GM18520 (cell line): ENCODE data around the gene SLC1A1.

Experiments
- ATAC-seq: cut with Tn5 transposase; IDR thresholded peaks from one replicate; pipeline ENCODE4 v1.9.1; 2021; ENCODE audit not compliant: unreplicated experiment

Gene SLC1A1

GRCh38 chr9:4489919-4490704, at the start of gene SLC1A1:
TSS of gene SLC1A1 (plus strand) at chr9:4490468. CDS start at chr9:4490680, 212 bp downstream.
- peak; percentile 67 for ATAC-seq

GRCh38 chr9:4442806-4443205, 47.5 kb upstream of the SLC1A1 start:
- ATAC-seq = no peak

DNA sequence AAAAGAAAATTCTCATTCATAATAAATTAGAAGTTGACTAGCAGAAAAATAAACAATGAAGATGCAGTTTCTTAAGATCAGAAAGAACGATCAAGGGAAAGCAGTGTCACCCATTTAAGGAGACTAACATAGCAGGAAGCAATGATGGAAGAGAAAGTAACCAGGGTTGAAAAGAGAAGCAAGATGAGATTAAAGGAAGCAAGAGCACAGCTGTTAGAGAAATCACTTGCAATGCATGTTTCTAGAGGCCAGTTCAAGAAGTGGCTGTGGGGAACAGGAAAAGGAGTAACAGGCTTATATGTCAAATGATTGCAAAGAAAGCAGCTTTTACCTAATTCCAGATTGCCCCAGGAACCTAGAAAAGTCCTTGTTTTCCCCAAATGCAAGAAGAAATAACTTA, 46.8 kb upstream of the SLC1A1 start:
- ATAC-seq = no peak

- no peak for ATAC-seq
These were observed 28.8 kb upstream of the SLC1A1 start for GRCh38 chr9:4461437-4461836.

GRCh38 chr9:4463824-4464223, 26.4 kb upstream of the SLC1A1 start:
- no peak for ATAC-seq

GRCh38 chr9:4464911-4465513, 25.3 kb upstream of the SLC1A1 start:
- ATAC-seq = peak; percentile 96

DNA sequence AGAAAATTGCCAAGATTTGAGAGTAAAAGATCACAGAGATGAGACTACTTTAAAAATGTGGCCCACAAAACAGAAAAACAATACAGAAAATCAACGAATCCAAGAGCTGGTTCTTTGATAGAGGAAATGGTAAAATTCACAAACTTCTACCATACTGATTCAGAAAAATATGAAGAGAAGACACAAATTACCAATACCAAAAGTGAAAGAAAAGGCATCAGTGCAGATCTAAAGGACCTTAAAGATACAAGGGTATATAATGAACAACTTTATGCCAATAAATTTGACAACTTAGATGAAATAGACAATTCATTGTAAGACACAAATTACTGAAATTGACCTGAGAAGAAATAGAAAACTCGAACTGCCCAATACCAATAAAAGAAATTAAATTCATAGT, 24.4 kb upstream of the SLC1A1 start:
- no peak for ATAC-seq

GRCh38 chr9:4475301-4475700, 15.0 kb upstream of the SLC1A1 start:
- ATAC-seq = no peak

GRCh38 chr9:4486176-4486575, 4.1 kb upstream of the SLC1A1 start:
- no peak for ATAC-seq

DNA sequence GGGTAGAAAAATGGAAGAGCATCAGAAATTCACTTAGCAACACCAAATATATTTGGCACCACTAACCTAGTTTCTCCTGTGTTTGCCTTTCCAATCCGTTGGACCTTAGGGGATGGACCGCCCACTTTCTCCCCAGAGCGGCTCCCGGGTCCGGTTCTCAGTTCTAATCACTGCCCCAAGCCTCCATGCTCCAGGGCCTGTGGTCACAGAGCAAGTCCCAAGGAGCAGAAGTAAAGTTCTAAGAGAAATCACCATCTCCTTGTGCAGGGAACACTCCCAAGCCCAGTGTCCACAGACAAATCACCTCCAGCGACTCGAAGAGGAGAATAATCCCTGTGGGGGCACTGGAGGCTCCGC, 728 bp upstream of the SLC1A1 start:
- ATAC-seq = no peak

GRCh38 chr9:4490705-4491625, 697 bp downstream of the SLC1A1 start:
- peak; percentile 5 for ATAC-seq

- no peak for ATAC-seq
These were observed 1.3 kb downstream of the SLC1A1 start for GRCh38 chr9:4491626-4491975.

DNA sequence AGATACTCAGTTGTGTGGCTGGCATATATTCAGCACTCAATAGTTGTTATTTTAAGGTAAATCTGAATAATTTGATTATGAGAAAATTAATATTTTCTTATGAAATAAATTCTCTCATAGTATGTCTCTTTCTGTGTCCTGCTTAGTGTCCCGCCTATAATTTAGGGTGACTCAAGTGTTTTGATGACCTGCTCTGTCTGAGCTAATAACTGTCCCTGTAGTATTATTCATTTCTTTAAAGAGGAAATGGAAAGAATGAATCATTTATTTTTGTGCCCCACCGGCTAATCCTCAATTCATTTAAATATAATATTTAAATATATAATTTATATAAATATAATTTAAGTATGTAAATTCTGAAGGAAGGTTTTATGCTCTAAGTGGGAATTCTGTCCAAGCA, 4.1 kb downstream of the SLC1A1 start:
- no peak for ATAC-seq

DNA sequence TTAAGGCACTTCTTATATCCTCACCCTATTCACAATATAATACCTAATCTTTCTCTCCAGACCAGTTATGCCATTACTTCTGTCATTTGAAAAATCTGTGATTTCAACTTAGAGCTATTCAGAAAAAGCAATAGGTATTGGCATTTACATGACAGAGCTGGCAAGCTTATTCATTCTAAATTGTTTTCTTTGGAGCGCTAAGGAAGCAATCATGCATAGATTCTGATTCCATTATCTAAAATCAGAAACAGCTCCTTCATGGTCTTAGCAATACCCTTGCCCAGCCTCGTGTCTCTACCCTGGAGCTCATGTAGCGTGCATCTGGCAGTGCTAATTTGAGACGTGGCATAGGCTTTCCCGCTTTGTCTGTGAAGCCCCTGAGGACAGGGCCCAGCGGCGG, 4.5 kb downstream of the SLC1A1 start:
- no peak for ATAC-seq

GRCh38 chr9:4495537-4495936, 5.3 kb downstream of the SLC1A1 start:
- ATAC-seq = no peak

DNA sequence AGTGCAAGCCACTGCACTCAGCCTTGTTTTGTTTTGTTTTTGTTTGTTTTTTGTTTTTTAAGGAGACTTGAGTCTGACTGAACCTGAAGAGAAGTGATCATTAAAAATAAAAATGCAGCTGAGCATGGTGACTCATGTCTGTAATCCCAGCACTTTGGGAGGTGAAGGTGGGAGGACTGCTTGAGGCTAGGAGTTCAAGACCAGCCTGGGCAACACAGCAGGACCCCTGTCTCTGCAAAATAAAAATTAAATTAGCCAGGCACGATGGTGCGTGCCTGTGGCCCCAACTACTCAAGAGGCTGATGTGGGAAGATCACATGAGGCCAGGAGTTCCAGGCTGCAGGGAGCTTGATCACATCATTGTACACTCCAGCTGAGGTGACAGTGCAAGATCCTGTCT, 6.2 kb downstream of the SLC1A1 start:
- ATAC-seq = no peak

DNA sequence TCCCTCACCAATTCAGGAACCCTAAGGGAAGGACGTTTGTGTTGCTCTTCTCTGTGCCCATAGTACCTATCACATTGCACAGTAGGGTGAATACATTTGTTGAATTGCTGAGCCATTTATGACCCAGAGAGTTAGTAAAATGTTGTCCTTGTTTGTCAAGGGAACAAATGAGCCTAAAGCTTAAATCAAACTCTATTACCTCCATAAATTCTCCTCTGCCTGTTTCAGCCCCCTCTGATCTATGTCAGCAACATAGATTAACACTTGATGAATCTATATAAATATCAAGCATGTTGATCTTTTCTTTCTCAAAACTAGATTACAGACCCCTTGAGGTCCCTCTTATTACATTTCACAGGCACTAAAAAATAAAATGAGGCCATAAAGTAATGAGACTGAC, 7.1 kb downstream of the SLC1A1 start:
- no peak for ATAC-seq

DNA sequence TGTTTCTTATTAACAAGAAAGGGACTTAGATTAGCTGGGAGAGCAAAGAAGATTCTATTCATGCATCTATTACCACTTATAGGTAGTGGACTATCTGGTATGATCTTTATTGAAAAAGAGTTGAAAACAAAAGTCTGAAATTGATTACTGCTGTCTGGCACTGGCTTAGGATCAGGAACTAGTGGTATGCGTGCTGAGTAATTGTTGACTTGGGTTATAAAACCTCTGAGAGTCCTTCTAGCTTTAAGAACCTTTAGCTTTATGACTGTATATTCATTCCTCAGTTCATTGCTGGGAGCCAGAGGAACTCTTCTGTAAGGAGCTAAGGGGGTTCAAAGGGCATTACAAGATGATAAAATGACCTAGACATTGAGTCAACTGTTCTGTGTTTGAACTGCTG, 7.6 kb downstream of the SLC1A1 start:
- ATAC-seq = no peak

DNA sequence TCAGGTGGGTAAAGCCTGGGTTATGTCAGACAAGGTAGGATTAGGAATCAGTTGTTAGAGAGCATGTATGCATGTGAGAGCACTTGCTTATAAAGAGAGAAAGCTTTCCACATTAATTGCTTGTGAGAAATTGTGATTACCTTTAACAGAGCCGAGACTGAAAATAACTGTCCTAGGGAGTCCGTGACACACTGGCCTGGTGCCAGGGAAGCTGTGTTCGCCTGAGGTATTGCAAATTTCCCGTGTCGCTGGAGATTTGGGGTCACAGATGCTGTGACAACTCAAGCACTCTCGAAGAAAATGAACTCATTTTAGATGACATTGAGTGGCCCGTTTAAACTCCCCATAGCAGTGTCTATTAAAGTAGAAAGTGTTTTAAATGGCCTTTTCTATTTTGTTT, 9.6 kb downstream of the SLC1A1 start:
- ATAC-seq = no peak

- no peak for ATAC-seq
These were observed 10.9 kb downstream of the SLC1A1 start for GRCh38 chr9:4501147-4501507.

DNA sequence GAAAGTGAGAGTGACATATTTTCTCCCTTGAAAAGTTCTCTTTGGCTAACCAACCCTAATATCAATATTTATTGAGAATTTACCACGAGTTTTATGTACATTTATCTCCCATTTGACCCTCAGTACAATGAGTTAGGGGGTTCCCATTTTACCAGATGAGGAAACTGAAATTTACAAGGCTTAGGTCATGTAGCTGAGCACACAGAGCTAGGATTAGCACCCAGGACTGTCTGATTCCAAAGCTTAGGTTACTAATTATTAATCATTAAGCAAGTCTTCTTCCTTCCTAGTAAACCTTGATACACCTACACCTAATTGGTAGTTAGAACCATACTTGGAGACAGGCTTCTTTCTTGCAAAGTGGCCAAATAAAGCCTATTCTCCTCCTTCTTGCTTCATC, 12.2 kb downstream of the SLC1A1 start:
- ATAC-seq = no peak

GRCh38 chr9:4503103-4503502, 12.8 kb downstream of the SLC1A1 start:
- ATAC-seq = no peak
